GM12878 (cell line): ENCODE data around the gene SMAD9. TPM values are rescaled to one million over a fixed set of nuclear protein-coding genes. Genes with fewer than 3 reads are reported as not detected.

Source experiments
- ATAC-seq: fragments of 200-7000 bp; cut with Tn5 transposase; 3 replicates; pipeline ENCODE4 v1.9.1; 2020; ENCODE audit warnings: mild to moderate bottlenecking, moderate library complexity
- BruUV-seq: library from RNA; stranded (reverse); fragments of 400-500 nt; replicated peaks from 2 replicates; lab custom pipeline; 2021; lab: Mats Ljungman, UMichigan
- CTCF ChIA-PET: fragments of 300-600 bp; sonication (Branson Sonifier 250); formaldehyde crosslinking; extraction: SDS; loops from one replicate; lab custom pipeline; 2021; ENCODE audit warnings: inconsistent platforms; lab: Yijun Ruan, JAX
- POLR2A ChIA-PET: fragments of 350-600 bp; formaldehyde crosslinking; extraction: SDS; loops from one replicate; lab custom pipeline; 2021; ENCODE audit warnings: inconsistent platforms; lab: Charles Lee
- RAD21 ChIA-PET: fragments of 300-600 bp; sonication (Branson Sonifier 250); formaldehyde crosslinking; loops from one replicate; lab custom pipeline; 2023; ENCODE audit warnings: antibody characterized with exemption; ENCODE audit not compliant: unreplicated experiment; lab: Charles Lee
- SMC1A ChIA-PET: fragments of 300-600 bp; sonication (Branson Sonifier 250); formaldehyde crosslinking; loops from one replicate; lab custom pipeline; 2023; ENCODE audit not compliant: unreplicated experiment, uncharacterized antibody; lab: Charles Lee
- DNase-seq: peaks from one replicate; pipeline ENCODE4 v3.0.0-alpha.2; 2011; ENCODE audit warnings: low read depth, low spot score
- FAIRE-seq: peaks from 3 replicates; lab custom pipeline; 2011; peaks lifted over from hg19 to GRCh38; lab: Jason Lieb, UNC
- H2AFZ ChIP-seq: 2 replicates; pipeline ENCODE4 v1.6.0; 2011; ENCODE audit warnings: low read depth, low read length, control low read depth; ENCODE audit not compliant: control insufficient read depth
- H3K27ac ChIP-seq: 2 replicates; pipeline ENCODE4 v1.5.1; 2011; ENCODE audit warnings: control low read depth; ENCODE audit not compliant: control insufficient read depth, insufficient read depth
- H3K27me3 ChIP-seq, 2 experiments: replicated peaks in 1 of 2; 2 replicates each; pipeline versions ENCODE4 v1.6.0 to v1.6.1; 2011; ENCODE audit warnings: low read length in 1 of 2; ENCODE audit not compliant: control insufficient read depth in 2 of 2, insufficient read depth in 2 of 2
- H3K36me3 ChIP-seq, 2 experiments: 2 replicates each; pipeline ENCODE4 v1.5.1; 2011; ENCODE audit warnings: low read length in 1 of 2; ENCODE audit not compliant: control insufficient read depth in 2 of 2, insufficient read depth in 2 of 2
- H3K4me1 ChIP-seq: 2 replicates; pipeline ENCODE4 v1.6.1; 2011; ENCODE audit warnings: mild to moderate bottlenecking, low read length, moderate library complexity, mixed read lengths; ENCODE audit not compliant: control insufficient read depth, insufficient read depth
- H3K4me2 ChIP-seq: 2 replicates; pipeline ENCODE4 v1.6.0; 2011; ENCODE audit warnings: control low read depth; ENCODE audit not compliant: control insufficient read depth, insufficient read depth
- H3K4me3 ChIP-seq: fragments of 200-600 bp; sonication (generic); 2 replicates; pipeline ENCODE4 v1.5.1; 2016
- H3K79me2 ChIP-seq: 2 replicates; pipeline ENCODE4 v1.6.0; 2011; ENCODE audit warnings: low read length; ENCODE audit not compliant: control insufficient read depth, insufficient read depth
- H3K9ac ChIP-seq: 2 replicates; pipeline ENCODE4 v1.8.0; 2011; ENCODE audit warnings: low read length, control low read depth, mixed read lengths; ENCODE audit not compliant: control insufficient read depth, insufficient read depth
- H3K9me3 ChIP-seq: replicated peaks from 3 replicates; pipeline ENCODE4 v1.5.1; 2011; ENCODE audit warnings: mild to moderate bottlenecking, low read length; ENCODE audit not compliant: control insufficient read depth, insufficient read depth
- H4K20me1 ChIP-seq: 2 replicates; pipeline ENCODE4 v1.6.0; 2011; ENCODE audit not compliant: control insufficient read depth, insufficient read depth
- BCL11A ChIP-seq: IDR thresholded peaks from 2 replicates; pipeline ENCODE4 v1.6.1; 2011; ENCODE audit warnings: low read depth, low read length
- BCLAF1 ChIP-seq: fragments of 450-650 bp; IDR thresholded peaks from 2 replicates; pipeline ENCODE4 v1.6.1; 2017; ENCODE audit warnings: antibody characterized with exemption, mild to moderate bottlenecking, moderate library complexity
- CEBPB ChIP-seq, 2 experiments: fragments of 150-350 bp in 1 of 2; IDR thresholded peaks; 2 replicates each; pipeline ENCODE4 v1.6.1; 2012 to 2014; ENCODE audit warnings: low read depth in 2 of 2, low read length in 2 of 2, borderline replicate concordance in 1 of 2, inconsistent platforms in 1 of 2
- ESRRA ChIP-seq: IDR thresholded peaks from 2 replicates; pipeline ENCODE4 v1.6.1; 2012; ENCODE audit warnings: mild to moderate bottlenecking, low read length, improper control_type of control experiment
- JUND ChIP-seq: IDR thresholded peaks from 2 replicates; pipeline ENCODE4 v1.6.1; 2012; ENCODE audit warnings: low read depth, mild to moderate bottlenecking, low read length, improper control_type of control experiment, moderate library complexity
- MTA3 ChIP-seq: IDR thresholded peaks from 2 replicates; pipeline ENCODE4 v1.6.1; 2012; ENCODE audit warnings: low read length, inconsistent platforms, borderline replicate concordance
- NFXL1 ChIP-seq: fragments of 450-650 bp; IDR thresholded peaks from 2 replicates; pipeline ENCODE4 v1.6.1; 2017; ENCODE audit warnings: antibody characterized with exemption, mild to moderate bottlenecking, borderline replicate concordance
- PML ChIP-seq: IDR thresholded peaks from 2 replicates; pipeline ENCODE4 v1.6.1; 2012; ENCODE audit warnings: low read length, inconsistent platforms
- RAD51 ChIP-seq: fragments of 450-650 bp; IDR thresholded peaks from 2 replicates; pipeline ENCODE4 v1.6.1; 2016; ENCODE audit warnings: moderate library complexity, mild to moderate bottlenecking, inconsistent platforms
- RBBP5 ChIP-seq: fragments of 200-600 bp; sonication (generic); conservative IDR thresholded peaks from 2 replicates; pipeline ENCODE4 v1.6.1; 2016
- REST ChIP-seq: IDR thresholded peaks from 2 replicates; pipeline ENCODE4 v1.6.1; 2012; ENCODE audit warnings: mild to moderate bottlenecking, low read depth, low read length
- SIX5 ChIP-seq: IDR thresholded peaks from 2 replicates; pipeline ENCODE4 v1.6.1; 2011; ENCODE audit warnings: mild to moderate bottlenecking, low read depth, low read length, moderate library complexity; ENCODE audit not compliant: severe bottlenecking
- SMARCA5 ChIP-seq: fragments of 450-650 bp; IDR thresholded peaks from 2 replicates; pipeline ENCODE4 v1.6.1; 2017; ENCODE audit warnings: mild to moderate bottlenecking
- SUZ12 ChIP-seq: fragments of 200-600 bp; sonication (generic); IDR thresholded peaks from one replicate; pipeline ENCODE4 v1.6.1; 2018; ENCODE audit warnings: antibody characterized with exemption, mild to moderate bottlenecking; ENCODE audit not compliant: unreplicated experiment
- TCF3 ChIP-seq: IDR thresholded peaks from 2 replicates; pipeline ENCODE4 v1.6.1; 2012; ENCODE audit warnings: low read depth, mild to moderate bottlenecking, low read length, borderline replicate concordance; ENCODE audit not compliant: insufficient read depth
- in situ Hi-C: fragments of 300-500 bp; cut with MboI; formaldehyde crosslinking; loops from 9 replicates; pipeline ENCODE4 v1.14.3; 2018; ENCODE audit warnings: mixed read lengths
- intact Hi-C: fragments of 100-400 bp; cut with micrococcal nuclease; formaldehyde crosslinking; loops from one replicate; pipeline ENCODE4 v1.14.2; 2022; ENCODE audit not compliant: unreplicated experiment
- polyA plus RNA-seq, 11 experiments: library from polyadenylated mRNA; depleted of rRNA in 4 of 11; unstranded in 6 of 11; stranded (reverse) in 5 of 11; fragments of >200 nt; fragmentation: Nextera tagmentation in 4 of 11; fragmentation: Illumina TruSeq in 1 of 11; extraction: Ambion mirVana in 4 of 11; extraction: Trizol in 1 of 11; gene quantifications; 1 replicate in 1 of 11; 2 replicates in 10 of 11; pipeline versions ENCODE4 v1.2.1 to v1.2.3, GENCODE V29; 2011 to 2016; ENCODE audit warnings: inconsistent platforms in 2 of 11, missing spikeins in 2 of 11, low read depth in 1 of 11
- total RNA-seq, 4 experiments: library from RNA; depleted of rRNA in 3 of 4; stranded (reverse); fragments of >200 nt in 3 of 4; fragmentation: Illumina TruSeq in 1 of 4; extraction: Trizol in 1 of 4; gene quantifications; 2 replicates each; pipeline versions ENCODE4 v1.2.1 to v1.2.3, GENCODE V29; 2013 to 2021
- TF ChIP-seq, protein P1 (sequence below): fragments of 450-650 bp; IDR thresholded peaks from 2 replicates; pipeline ENCODE4 v1.6.1; 2018; ENCODE audit warnings: mild to moderate bottlenecking, low read depth, moderate library complexity; ENCODE audit not compliant: partially characterized antibody

Gene SMAD9
- total and polyA plus RNA-seq, 10 of the 15 experiments (the other 5 are each of a cell fraction or from before 2014, with no cell fraction given) = 0.22 to 0.69 (median 0.42) TPM; not detected in 6

DNA sequence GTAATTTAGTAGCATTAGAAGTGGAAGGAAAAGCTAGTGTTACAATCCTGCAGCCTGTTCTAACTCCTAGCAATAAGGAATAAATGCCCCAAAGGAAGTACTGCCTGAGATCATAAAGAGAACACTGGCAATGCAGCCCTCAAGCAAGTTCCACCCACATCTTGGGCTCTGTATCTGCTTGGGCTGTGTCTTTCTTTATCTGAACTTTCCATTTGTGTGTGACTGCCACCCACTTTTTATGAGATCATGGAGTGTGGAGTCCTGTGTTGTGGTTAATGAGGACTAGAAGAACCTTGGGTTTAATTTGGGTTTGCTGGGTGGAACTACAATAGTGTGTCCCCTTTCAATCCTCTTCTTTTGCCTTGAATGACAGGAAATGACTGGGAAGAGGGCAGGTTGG lies 62.8 kb downstream of the SMAD9 start:
- no peaks in the 10 kb centered on the region for H3K36me3 ChIP-seq
- no peak overlapping the region for H3K9ac ChIP-seq
- intact Hi-C loops (loop anchor here (10.0 kb wide), 1 partner anchor 208 kb away; no protein-coding TSS in a partner anchor), in situ Hi-C loops (loop anchor here (5.0 to 10.0 kb wide), 2 partner anchors 125 to 208 kb away; no protein-coding TSS in a partner anchor)
- POLR2A ChIA-PET = no interaction called here
- no peaks in the 10 kb centered on the region; a peak in 1 of 4 replicates for H3K27me3 ChIP-seq
- H2AFZ ChIP-seq = no peak overlapping the region
- no peaks in the 10 kb centered on the region for H3K79me2 ChIP-seq
- CTCF ChIA-PET = interaction anchor here (1.0 to 7.6 kb wide), 6 partner anchors 10 to 211 kb away, joined by 3 to 100 read pairs (median 4); no protein-coding TSS in a partner anchor
- H3K9me3 ChIP-seq = no peaks in the 10 kb centered on the region
- RAD21 ChIA-PET = interaction anchor here (3.8 kb wide), 1 partner anchor 125 kb away, joined by 37 read pairs; no protein-coding TSS in a partner anchor
- no peak overlapping the region for H3K4me3 ChIP-seq
- no peak overlapping the region for H3K4me2 ChIP-seq
- no TSS peak for BruUV-seq
- no peak for TF ChIP-seq BCL11A
- TF ChIP-seq RAD51 = no peak
- no peak for TF ChIP-seq ESRRA
- no peak for TF ChIP-seq JUND
- no peak for TF ChIP-seq TCF3
- no peak for TF ChIP-seq RBBP5
- TF ChIP-seq, protein P1, sequence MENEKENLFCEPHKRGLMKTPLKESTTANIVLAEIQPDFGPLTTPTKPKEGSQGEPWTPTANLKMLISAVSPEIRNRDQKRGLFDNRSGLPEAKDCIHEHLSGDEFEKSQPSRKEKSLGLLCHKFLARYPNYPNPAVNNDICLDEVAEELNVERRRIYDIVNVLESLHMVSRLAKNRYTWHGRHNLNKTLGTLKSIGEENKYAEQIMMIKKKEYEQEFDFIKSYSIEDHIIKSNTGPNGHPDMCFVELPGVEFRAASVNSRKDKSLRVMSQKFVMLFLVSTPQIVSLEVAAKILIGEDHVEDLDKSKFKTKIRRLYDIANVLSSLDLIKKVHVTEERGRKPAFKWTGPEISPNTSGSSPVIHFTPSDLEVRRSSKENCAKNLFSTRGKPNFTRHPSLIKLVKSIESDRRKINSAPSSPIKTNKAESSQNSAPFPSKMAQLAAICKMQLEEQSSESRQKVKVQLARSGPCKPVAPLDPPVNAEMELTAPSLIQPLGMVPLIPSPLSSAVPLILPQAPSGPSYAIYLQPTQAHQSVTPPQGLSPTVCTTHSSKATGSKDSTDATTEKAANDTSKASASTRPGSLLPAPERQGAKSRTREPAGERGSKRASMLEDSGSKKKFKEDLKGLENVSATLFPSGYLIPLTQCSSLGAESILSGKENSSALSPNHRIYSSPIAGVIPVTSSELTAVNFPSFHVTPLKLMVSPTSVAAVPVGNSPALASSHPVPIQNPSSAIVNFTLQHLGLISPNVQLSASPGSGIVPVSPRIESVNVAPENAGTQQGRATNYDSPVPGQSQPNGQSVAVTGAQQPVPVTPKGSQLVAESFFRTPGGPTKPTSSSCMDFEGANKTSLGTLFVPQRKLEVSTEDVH = no peak
- no peak for TF ChIP-seq SUZ12
- TF ChIP-seq NFXL1 = no peak
- no peak for TF ChIP-seq SIX5
- no peak for TF ChIP-seq BCLAF1
- TF ChIP-seq PML = no peak
- TF ChIP-seq MTA3 = no peak
- no peak for TF ChIP-seq CEBPB (IDR thresholded peaks at IDR 0.05; ENCODE audit: borderline replicate concordance in 1 of 2, low read depth in 2 of 2, low read length in 2 of 2)
- TF ChIP-seq SMARCA5 = no peak
- TF ChIP-seq REST = no peak
- FAIRE-seq (no peak), ATAC-seq (no peak; the same call in 2 of the 3 replicates), DNase-seq (no peak)
- H3K4me1 ChIP-seq = no peaks in the 10 kb centered on the region
- H3K27ac ChIP-seq = no peak overlapping the region
- SMC1A ChIA-PET = interaction anchor here (1.0 to 2.6 kb wide), 3 partner anchors 8 to 126 kb away, joined by 3 to 14 read pairs (median 14); no protein-coding TSS in a partner anchor
- H4K20me1 ChIP-seq = no peaks in the 10 kb centered on the region
